Endothelial cell of umbilical vein (primary cell): ENCODE measurements around the gene LMTK2.

Experiments
- CTCF ChIP-seq, 2 donors: IDR thresholded peaks; 1 replicate in 1 of 2; 2 replicates in 1 of 2; pipeline ENCODE4 v1.5.1; 2011; ENCODE audit warnings: low read length in 2 of 2, mild to moderate bottlenecking in 2 of 2, moderate library complexity in 2 of 2, control low read depth in 1 of 2, inconsistent platforms in 1 of 2, low read depth in 1 of 2; ENCODE audit not compliant: insufficient read depth in 1 of 2; ENCODE audit errors: extremely low read depth in 1 of 2
- EZH2 ChIP-seq: IDR thresholded peaks from 2 replicates; pipeline ENCODE4 v1.6.1; 2012; ENCODE audit warnings: borderline replicate concordance, low read depth, mild to moderate bottlenecking, moderate library complexity, low read length, inconsistent platforms; ENCODE audit not compliant: severe bottlenecking
- JUN ChIP-seq: IDR thresholded peaks from 2 replicates; pipeline ENCODE4 v1.6.1; 2011; ENCODE audit warnings: borderline replicate concordance, low read depth; ENCODE audit not compliant: insufficient read length, insufficient read depth
- MAX ChIP-seq: IDR thresholded peaks from 2 replicates; pipeline ENCODE4 v1.6.1; 2011; ENCODE audit not compliant: insufficient read depth, insufficient read length
- POLR2A ChIP-seq: IDR thresholded peaks from 2 replicates; pipeline ENCODE4 v1.6.1; 2012; ENCODE audit warnings: low read depth, mild to moderate bottlenecking, control low read depth, low read length

GRCh38 chr7:98194672-98195457 is 88.2 kb downstream of the LMTK2 start:
- no peak for TF ChIP-seq MAX
- no peak for TF ChIP-seq CTCF (IDR thresholded peaks at IDR 0.05; ENCODE audit: extremely low read depth in 1 of 2, insufficient read depth in 1 of 2, low read depth in 1 of 2, low read length in 2 of 2)
- TF ChIP-seq POLR2A = no peak
- no peak for TF ChIP-seq EZH2
- TF ChIP-seq JUN = no peak
